DMS79 treated with DMSO at 0.1 percent for 48 hours (cell line): ENCODE measurements around the gene UPF2.
"Not testable (repeated sequence)": the region's sequence is repeated elsewhere in the genome, so short reads cannot be mapped to it uniquely, and the experiment has no call there.

ENCODE experiments used
- DNase-seq: peaks from one replicate; lab custom pipeline; 2025; lab: John Stamatoyannopoulos, UW

UPF2 gene

GRCh38 chr10:12036073-12036655 lies 6.4 kb downstream of the UPF2 start:
- no peak for DNase-seq

- DNase-seq, result no peak
Observed at GRCh38 chr10:12031404-12031803, 11.2 kb downstream of the UPF2 start.

GRCh38 chr10:12027539-12027938 lies 15.1 kb downstream of the UPF2 start:
- no peak for DNase-seq

DNA sequence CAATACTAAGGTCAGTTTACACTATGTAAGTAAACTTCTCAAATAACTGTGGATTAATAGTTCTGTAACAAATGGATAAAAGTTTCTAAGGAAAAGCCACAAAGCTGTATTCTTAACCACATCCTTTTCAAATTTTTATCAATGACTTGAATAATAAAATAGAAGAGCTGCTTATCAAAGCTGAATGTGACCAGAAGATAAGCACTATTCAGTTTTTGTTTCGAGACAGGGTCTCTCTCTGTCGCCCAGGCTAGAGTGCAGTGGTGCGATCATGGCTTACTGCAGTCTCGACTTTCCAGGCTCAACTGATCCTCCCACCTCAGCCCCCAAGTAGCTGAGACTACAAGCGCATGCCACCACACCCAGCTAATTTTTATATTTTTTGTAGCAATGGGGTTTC lies 17.0 kb downstream of the UPF2 start:
- no peak for DNase-seq

DNA sequence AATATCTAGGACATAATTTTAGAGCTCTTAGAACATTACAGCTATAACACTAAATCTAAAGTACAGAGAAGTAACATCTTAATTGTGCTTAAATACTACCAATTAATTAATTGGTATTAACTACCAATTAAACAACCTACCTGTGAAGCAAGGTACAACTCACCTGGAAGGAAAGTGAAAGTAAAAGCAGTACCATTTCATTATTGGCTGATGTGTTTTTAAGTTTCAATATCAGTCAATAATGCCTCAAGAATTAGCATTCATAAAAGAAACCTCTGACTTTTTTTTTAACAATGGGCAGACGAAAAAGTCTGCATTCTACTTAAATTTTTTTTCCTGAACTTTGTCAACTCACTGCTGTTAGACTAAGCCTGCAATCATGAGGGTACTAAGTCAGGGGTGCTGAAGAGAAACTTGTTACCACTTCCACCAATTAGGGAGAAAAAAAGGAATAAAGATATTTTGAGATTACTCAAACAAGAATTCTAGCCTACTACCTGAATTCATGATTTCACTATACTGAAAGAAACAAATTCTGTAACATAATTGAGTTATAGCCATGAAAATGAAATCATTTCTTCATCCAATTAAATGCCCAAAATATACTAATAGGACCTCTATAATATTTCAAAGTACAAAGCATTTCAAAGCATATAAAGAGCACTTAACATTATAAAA lies 19.9 kb downstream of the UPF2 start:
- DNase-seq, result no peak

GRCh38 chr10:12020574-12020973 lies 22.0 kb downstream of the UPF2 start:
- DNase-seq, result no peak

DNA sequence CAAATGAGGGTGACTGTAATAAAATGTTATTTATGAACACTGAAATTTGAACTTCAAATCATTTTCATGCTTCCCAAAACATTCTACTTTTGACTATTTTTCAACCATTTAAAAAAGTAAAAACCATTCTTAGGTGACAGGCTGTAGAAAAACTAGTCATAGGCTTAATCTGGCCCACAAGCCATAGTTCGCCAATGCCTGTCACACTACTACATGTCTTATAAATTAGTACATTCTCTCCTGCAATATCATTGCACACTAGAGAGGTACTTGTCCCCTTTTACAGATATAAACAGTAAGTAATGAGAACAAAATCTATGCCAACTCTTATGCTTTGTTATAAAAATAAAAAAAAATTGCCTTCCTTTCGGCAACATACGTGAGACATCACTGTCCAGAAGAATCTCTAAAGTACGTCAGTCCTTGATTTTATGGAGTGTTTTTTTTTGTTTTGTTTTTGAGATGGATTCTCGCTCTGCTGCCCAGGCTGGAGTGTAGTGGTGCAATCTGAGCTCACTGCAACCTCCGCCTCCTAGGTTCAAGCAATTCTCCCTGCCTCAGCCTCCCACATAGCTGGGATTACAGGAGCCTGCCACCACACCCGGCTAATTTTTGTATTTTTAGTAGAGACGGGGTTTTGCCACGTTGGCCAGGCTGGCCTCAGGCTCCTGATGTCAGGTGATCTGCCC lies 23.2 kb downstream of the UPF2 start:
- DNase-seq, result no peak

DNA sequence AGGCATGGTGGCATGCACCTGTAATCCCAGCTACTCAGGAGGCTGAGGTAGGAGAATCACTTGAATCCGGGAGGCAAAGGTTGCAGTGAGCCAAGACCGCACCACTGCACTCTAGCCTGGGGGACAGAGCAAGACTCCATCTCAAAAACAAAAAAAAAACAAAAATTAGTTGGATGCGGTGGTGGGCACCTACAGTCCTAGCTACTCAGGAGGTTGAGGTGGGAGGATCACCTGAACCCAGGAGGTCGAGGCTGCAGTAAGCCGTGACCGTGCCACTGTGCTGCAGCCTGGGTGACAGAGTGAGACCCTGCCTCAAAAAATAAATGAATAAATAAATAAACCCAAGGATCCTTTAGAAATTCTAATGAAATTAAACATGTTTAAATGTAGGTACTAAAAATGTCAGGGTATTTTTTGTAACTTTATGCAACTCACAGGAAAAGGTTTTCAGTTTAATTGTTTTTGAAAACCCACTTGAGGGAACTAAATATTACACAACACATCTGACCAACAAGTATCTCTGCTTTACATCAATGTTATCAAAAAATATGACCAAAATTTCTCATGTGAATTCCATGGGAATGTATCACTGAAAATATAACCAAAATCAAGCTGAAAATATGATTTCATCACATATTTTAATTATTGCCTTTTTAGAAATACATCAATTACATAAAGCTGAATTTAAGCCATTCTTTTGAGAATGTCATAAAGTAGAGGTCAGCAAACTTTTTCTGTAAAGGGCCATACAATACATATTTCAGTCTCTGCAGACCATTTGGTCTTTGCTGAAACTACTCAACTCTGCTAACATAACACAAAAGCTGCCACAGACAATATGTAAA lies 23.9 kb downstream of the UPF2 start:
- no peak for DNase-seq

DNA sequence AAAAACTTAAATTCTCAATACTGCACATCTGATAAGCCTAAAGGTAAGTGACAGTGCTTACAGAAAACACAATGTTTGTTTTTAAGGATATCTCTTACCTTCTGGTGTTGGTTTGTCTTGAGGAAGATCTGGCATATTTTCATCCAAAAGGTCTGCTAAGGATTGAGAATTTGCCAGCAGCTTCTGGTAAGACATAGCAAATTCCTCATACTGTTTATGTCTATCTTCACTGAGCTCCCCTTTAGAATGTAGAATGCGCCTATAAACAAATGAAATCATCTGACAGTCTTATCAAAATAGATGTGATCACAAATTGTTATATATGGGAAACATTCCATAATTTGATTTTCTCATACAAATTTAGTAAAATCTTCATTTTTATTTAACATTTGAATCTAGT lies 28.7 kb downstream of the UPF2 start:
- no peak for DNase-seq

- DNase-seq, result not testable (repeated sequence)
Observed at GRCh38 chr10:12013391-12013790, 29.2 kb downstream of the UPF2 start.

GRCh38 chr10:12010353-12010752 lies 32.3 kb downstream of the UPF2 start:
- no peak for DNase-seq

DNA sequence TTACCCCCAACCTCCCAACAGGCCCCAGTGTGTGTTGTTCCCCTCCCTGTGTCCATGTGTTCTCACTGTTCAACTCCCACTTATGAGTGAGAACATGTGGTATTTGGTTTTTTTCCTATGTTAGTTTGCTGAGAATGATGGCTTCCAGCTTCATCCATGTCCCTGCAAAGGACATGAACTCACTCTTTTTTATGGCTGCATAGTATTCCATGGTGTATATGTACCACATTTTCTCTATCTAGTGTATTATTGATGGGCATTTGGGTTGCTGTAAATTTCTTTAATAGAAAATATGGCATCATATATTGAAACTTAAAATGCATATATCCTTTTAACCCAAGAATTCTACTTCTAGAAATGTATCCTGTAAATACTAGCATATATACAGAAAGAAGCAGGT lies 33.8 kb downstream of the UPF2 start:
- DNase-seq, result not testable (repeated sequence)

GRCh38 chr10:12006671-12007070 lies 35.9 kb downstream of the UPF2 start:
- no peak for DNase-seq

DNA sequence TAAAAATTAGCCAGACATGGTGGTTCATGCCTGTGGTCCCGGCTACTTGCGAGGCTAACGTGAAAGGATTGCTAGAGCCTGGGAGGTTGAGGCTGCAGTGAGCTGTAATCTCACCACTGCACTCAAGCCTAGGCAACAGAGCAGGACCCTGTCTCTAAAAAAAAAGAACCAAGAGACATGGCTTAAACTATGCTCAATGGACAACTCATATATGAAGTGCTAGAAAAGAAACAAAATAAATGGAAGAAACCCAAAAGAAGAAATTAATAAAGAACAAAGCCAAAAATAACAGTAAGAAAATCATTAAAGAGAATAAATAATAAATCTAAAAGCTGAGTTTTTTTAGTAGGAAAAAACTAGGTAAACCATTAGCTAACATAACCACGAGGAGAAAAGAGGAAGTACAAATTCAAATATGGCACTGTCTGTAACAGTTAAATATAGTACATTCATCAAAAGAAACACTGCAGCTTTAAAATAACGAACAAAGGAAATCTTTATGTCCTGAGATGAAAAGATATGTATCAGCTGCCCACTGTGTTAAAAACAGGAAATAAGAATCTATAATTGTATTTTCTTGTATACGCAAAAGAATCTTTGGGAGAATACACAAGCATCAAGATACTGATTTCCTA lies 48.7 kb downstream of the UPF2 start:
- no peak for DNase-seq

DNA sequence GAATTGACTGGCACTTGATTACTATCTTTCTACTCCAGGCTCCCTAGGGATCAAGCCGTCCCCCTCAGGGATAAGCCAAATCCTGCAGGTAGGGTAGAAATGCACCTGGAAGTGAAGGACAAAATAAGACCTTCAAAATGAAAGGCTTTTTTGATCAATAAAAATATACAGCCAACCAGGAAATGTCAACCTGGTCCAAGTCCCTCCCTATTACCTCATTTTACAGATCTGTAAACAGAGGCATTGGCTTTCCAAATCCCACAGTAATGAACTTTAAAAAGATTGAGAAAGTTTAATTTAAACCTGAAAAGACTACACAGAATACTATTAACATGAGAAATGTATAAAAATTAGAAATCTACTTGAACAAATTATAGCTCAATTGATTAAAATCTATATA lies 53.7 kb downstream of the UPF2 start:
- no peak for DNase-seq

DNA sequence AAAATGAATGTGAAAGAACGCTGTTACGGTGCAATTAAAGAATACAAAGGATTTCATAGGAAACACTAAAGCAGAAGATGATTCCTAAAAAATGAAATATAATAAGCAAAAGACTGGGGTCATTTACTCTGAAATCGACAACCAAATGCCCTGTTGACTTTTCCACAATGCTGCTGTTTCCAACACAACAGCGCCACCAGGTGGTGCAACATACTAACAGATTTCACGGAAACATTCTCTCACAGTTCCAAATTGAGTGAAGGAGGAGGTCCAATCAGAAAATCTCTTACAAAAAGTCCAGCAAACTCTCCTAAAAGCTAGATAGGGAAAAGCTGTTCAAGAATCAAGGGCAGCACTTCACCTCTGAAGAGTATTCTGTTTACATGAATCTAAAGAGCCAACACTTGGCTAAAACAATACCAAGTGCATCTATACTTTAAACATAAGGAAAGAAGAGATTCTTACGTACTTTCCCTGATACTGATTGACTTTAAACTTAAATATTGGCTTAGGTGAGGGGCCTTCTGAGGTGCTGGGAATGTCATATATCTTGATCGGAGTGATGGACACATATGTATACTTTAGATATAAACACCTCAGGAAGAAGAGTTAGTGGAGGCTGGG lies 55.9 kb downstream of the UPF2 start:
- DNase-seq, result peak; percentile 30

DNA sequence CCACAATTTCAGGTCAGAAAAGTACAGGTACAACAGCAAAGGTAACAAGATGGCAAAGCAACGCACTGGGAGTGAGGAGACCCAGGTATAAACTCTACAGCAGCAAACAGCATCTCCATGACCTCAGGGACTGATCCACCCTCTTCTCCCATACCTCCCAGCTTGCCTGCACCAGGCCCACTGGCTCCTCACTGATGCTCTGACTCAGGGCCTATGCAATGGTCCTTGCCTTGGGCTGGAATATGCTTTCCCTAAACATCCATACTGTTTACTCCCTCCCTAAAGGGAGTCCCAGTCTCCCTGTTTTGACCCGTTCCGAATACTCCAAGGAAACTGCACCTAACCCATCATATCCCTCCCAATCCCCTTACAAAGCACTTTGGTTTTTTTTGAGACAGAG lies 60.4 kb downstream of the UPF2 start:
- DNase-seq, result no peak

DNA sequence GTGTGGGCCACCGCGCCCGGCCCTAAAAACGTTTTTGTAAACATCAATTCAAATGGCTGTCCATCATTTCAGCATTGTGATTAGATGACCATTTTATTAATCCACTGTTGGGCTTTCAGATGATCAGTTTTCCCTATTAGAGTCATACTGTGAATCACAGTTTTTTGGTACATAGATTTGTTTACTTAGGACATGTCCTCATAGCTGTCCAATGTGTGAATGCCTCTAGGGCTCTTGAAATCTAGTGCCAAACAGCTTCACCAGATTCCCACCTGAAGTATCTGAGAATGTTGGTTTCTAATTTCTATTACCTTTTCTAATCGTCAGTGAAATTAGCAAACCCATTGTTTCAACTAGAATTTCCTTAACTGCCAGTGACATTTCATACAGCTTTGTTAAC lies 66.8 kb downstream of the UPF2 start:
- DNase-seq, result no peak

- not testable (repeated sequence) for DNase-seq
Observed at GRCh38 chr10:11972523-11972922, 70.1 kb downstream of the UPF2 start.

DNA sequence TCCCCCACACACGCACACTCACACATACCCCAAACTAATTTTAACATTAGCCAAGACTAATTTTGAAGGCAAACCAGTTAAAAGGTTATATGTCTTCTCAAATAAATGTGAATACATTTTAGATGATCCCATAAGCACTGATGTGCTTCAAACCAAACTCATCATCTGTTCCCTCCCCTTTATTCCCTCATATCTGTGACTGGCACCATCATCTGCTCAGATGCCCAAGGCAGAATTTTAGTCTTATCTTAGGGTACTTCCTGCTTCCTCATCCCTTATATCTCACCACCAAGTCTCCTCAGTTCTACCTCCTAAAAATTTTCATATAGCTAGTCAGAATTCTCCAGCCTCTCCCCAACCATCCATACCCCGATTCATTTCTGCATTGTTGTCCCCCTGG lies 80.4 kb downstream of the UPF2 start:
- no peak for DNase-seq

GRCh38 chr10:11961771-11962170 lies 80.8 kb downstream of the UPF2 start:
- no peak for DNase-seq

- DNase-seq, result no peak
Observed at GRCh38 chr10:11959966-11960365, 82.6 kb downstream of the UPF2 start.
